ENCODE measurements around the gene GLO1. TPM values are rescaled to one million over a fixed set of nuclear protein-coding genes. Genes with fewer than 3 reads are reported as not detected.

Gene GLO1
- total RNA-seq, 1 donor from 2014 or later = 202 TPM

- DNase-seq (ENCODE audit: low read depth) = no peak
- no peak overlapping the region for H3K4me3 ChIP-seq (ENCODE audit: low read depth, low read length)
- TF ChIP-seq CTCF (conservative IDR thresholded peaks at IDR 0.05; ENCODE audit: low read depth, low read length) = no peak
Measured at GRCh38 chr6:38686270-38687042, 16.5 kb downstream of the GLO1 start.

GRCh38 chr6:38684904-38685303 lies 18.0 kb downstream of the GLO1 start:
- no peak for TF ChIP-seq CTCF (conservative IDR thresholded peaks at IDR 0.05; ENCODE audit: low read depth, low read length)
- no peak overlapping the region for H3K4me3 ChIP-seq (ENCODE audit: low read depth, low read length)
- no peak for DNase-seq (ENCODE audit: low read depth)

GRCh38 chr6:38684237-38684636 lies 18.7 kb downstream of the GLO1 start:
- no peak for DNase-seq (ENCODE audit: low read depth)
- no peak for TF ChIP-seq CTCF (conservative IDR thresholded peaks at IDR 0.05; ENCODE audit: low read depth, low read length)
- no peak overlapping the region for H3K4me3 ChIP-seq (ENCODE audit: low read depth, low read length)

- no peak overlapping the region for H3K4me3 ChIP-seq (ENCODE audit: low read depth, low read length)
- no peak for TF ChIP-seq CTCF (conservative IDR thresholded peaks at IDR 0.05; ENCODE audit: low read depth, low read length)
- DNase-seq (ENCODE audit: low read depth) = no peak
Measured at GRCh38 chr6:38681850-38682249, 21.1 kb downstream of the GLO1 start.

GRCh38 chr6:38679668-38680067 lies 23.3 kb downstream of the GLO1 start:
- no peak for DNase-seq (ENCODE audit: low read depth)
- no peak for TF ChIP-seq CTCF (conservative IDR thresholded peaks at IDR 0.05; ENCODE audit: low read depth, low read length)
- H3K4me3 ChIP-seq (ENCODE audit: low read depth, low read length) = no peak overlapping the region

GRCh38 chr6:38678178-38678760 lies 24.7 kb downstream of the GLO1 start:
- no peak for DNase-seq (ENCODE audit: low read depth)
- TF ChIP-seq CTCF (conservative IDR thresholded peaks at IDR 0.05; ENCODE audit: low read depth, low read length) = no peak
- no peak overlapping the region for H3K4me3 ChIP-seq (ENCODE audit: low read depth, low read length)
